Stimulated activated naive CD4-positive, alpha-beta T cell treated with Interleukin-2 at 50 U/mL for 16 hours (primary cell): Measurements from ENCODE around the gene IL34.
"Not testable (repeated sequence)": the region's sequence is repeated elsewhere in the genome, so short reads cannot be mapped to it uniquely, and the experiment has no call there.

ENCODE experiments used
- DNase-seq: peaks from one replicate; lab custom pipeline; 2025; lab: John Stamatoyannopoulos, UW

Gene IL34

DNA sequence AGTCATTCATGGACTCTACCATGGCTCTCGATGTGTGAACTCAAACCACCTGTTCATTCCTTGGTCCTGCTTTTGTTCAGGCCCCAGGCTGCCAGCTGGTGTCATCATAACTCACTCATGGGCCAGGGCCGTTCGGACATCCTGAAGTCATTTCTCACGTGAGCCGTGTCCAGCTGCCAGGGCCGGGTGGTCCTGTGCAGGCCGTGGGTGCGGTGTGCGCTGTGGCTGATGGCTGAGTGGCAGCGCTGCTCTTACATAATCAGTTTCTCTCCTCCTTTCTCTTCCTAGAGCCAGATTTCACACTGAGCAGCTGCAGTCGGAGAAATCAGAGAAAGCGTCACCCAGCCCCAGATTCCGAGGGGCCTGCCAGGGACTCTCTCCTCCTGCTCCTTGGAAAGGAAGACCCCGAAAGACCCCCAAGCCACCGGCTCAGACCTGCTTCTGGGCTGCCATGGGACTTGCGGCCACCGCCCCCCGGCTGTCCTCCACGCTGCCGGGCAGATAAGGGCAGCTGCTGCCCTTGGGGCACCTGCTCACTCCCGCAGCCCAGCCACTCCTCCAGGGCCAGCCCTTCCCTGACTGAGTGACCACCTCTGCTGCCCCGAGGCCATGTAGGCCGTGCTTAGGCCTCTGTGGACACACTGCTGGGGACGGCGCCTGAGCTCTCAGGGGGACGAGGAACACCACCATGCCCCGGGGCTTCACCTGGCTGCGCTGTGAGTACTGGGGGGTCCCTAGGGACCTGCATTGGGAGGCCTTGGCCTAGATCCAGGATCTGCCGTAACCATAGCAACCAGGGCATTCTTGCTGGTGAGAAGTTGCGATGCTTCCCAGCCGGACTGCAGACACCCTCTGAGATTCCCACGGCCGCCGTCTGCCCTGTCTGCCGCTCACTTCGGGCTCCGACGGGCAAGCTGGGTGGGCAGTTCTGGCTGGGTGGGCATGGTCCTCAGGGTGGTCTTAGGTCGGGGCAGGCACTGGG is at the start of gene IL34:
IL34 (plus strand) TSS at position 300 of the 982 bp plus-strand sequence; CDS start at position 689, 389 bp downstream.
- no peak for DNase-seq

DNA sequence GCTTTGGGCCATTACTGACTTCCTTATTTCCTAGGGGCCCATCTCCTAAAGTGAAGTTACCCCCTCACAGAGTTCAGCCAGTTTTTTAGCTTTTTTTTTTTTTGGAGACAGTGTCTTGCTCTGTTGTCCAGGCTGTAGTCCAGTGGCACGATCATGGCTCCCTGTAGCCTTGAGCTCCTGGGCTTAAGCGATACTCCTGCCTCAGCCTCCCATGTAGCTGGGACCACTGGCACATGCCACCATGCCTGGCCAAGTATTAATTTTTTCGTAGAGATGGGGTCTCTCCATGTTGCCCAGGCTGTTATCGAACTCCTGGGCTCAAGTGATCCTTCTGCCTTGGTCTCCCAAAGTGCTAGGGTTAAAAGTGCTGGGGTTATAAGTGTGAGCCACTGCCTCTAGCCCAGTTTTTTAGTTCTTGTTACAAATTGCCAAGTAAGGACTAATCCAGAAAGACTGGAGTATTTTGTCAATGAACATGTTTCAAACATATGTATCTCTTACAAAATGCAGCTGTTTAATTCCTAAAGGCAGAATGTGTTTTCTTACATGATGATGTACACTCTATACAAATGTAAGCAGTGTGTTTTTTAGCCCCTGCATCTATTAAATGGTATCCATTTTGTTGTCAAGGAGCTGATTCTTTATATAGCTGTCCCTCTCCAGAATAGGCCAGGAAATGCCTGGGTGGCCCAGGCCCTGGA is 49.1 kb upstream of the IL34 start:
- DNase-seq = no peak

DNA sequence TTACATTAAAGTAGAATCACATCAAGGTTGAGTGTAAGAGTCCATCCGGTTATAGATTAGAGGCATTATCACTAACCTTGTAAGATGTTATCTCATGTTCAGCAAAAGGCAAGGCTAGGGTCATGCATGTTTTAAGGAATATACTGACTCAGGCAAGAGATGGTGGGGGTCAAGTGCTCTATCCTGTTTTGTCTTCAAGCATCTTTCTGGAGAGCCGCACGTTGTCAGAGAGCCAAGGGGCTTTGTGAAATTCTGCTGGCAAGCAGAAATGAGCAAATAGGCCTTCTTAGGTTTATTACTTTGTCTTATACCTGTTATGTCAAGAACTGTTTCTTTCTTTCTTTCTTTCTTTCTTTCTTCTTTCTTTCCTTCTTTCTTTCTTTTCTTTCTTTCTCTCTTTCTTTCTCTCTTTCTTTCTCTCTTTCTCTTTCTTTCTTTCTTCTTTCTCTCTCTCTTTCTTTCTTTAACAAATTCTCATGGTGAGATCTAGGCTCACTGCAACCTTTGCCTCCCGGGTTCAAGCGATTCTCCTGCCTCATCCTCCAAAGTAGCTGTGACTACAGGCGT is 47.3 kb upstream of the IL34 start:
- DNase-seq = no peak

DNA sequence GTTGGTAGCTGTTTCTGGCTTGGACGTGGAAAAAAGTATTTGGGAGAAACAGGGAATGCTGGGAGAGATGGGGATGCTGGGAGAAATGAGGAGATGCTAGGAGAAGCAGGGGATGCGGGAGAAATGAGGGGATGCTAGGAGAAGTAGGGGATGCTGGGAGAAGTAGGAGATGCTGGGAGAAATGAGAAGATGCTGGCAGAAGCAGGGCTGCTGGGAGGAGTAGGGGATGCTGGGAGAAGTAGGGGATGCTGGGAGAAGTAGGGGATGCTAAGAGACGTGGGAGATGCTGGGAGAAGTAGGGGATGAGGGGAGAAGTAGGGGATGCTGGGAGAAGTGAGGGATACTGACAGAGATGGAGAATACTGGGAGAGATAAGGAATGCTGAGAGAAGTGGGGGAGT is 45.6 kb upstream of the IL34 start:
- no peak for DNase-seq

DNA sequence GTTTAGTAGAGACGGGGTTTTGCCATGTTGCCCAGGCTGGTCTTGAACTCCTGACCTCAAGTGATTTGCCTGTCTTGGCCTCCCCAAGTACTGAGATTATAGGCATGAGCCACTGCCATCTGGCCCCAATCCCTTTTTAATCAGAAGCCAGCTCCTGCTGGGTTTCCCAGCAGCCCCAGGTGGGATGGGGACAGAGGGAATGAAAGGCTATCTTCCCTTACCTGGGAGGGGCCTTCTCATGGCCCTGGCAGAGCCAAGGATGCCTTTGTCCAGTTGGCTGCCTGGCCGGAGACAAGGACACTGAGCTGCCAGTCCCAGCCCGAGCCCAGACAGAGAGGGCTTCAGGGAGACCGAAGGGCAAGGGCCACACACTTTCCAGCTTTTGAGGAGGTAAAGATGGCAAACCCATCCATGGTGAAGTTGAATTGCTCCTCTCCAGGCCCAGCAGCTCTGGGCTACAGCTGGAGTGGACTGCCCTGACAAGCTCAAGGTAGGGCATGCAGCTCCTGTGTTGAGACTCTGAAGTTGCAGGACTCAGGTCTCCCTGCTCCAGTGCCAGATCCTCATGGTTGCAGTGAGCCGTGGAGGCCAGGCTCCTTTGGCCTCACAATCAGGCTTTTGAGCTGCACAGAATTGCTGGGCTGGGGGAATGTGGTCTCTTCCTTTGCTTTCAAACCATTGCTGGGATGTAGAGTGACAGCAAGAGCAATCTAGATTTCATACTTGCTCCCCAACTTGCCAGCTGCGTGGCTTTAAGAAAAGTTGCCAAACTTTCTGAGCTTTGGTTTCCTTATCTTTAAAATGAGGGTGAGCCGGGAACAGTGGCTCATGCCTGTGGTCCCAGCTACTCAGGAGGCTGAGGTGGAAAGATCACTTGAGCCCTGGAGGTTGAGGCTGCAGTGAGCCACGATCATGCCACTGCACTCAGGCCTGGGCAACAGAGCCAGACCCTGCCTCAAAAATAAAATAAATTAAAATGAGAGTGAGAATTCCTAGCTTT is 44.5 kb upstream of the IL34 start:
- no peak for DNase-seq

DNA sequence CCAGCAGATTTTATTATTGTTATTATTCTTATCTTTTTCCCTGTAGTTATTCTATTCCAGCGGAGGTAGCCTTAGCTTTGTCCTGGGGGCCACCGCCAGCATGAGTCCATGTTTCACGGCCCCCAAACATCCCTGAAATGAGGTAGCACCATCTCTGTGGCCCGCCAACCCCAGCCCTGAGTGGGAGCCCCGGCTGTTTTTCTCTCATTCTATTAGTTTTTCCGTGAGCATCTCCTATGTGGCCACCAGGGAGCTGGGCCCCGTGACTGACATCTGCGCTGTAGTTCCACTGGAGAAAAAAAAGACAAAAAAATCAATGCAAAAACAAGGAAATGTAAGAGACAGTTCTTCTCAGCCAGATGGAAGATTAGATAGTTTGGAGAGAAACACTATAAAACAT is 43.5 kb upstream of the IL34 start:
- DNase-seq = no peak

DNA sequence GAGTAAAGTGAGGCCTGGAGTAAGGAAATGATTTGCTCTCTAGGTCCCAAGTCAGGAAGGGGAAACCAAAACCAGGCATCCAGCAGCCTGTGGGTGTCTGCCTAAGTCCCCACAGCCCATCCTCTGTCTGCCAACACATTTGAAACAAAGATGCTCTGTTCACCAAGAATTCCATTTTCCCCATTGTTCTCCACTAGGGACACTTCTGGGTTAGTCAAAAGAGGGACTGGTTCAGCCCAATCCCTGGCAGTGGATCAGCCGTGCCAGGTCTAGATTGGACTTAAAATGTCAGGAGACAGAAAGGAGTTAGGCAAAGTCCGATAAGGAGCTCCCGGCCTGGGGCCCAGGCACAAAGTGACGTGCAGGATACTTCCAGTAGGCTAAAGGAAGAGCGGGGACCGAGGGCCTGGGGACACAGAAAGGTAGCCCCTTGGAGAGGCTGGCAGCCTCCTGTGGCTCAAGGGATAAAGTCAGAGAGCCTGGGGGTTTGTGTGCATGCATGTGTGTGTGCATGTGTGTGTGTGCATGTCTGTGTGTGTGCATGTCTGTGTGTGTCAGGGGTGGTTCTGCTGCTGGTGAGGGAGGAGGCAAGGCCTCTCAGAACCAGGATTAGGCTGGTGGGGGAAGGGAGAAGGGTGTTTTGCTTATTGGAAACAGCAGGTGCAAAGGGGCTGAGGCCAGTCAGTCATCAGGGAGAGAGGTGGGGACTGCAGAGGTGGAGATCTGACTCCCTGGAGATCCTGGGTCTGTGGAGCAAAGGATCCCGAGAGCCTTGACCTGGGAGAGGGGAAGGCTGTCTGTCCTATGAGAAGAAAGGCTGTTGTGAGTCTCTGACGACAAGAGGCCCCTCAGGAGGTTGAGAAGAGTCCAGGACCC is 41.7 kb upstream of the IL34 start:
- no peak for DNase-seq

DNA sequence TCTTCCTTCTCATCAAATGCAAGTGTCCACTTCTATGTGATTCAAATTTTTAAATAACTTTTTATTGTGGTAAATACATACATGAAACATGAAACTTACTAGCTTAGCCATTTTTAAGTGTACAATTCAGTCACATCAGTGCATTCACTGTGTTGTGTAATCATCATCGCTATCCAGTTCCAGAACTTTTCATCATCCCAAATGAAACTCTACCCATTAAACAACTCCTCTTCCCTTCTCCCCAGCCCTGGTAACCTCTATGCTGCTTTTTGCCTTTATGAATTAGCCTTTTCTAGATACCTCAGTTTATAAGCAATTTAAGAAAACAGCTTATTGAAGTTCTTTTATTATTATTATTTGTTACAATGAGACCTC is 41.1 kb upstream of the IL34 start:
- DNase-seq = no peak

DNA sequence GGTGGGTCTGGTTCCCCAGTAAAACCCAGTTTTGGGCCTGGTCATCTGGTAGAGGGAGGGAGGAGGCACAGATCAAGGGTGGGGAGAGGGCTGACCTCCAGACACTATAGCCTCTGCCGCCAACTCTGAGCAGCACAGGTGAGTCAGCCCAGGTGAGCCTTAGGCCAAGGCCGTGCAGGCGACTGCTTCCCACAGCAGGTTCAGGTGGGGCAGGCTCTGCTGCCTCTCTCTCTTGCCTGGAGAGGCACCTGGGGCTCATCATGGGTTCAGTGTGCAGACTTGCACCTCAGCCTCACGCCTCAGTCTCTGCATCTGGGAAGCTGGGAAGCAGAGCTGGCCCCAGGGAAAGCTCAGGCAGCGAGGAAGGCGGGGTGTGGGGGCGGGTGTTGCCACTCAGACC is 37.8 kb upstream of the IL34 start:
- no peak for DNase-seq

DNA sequence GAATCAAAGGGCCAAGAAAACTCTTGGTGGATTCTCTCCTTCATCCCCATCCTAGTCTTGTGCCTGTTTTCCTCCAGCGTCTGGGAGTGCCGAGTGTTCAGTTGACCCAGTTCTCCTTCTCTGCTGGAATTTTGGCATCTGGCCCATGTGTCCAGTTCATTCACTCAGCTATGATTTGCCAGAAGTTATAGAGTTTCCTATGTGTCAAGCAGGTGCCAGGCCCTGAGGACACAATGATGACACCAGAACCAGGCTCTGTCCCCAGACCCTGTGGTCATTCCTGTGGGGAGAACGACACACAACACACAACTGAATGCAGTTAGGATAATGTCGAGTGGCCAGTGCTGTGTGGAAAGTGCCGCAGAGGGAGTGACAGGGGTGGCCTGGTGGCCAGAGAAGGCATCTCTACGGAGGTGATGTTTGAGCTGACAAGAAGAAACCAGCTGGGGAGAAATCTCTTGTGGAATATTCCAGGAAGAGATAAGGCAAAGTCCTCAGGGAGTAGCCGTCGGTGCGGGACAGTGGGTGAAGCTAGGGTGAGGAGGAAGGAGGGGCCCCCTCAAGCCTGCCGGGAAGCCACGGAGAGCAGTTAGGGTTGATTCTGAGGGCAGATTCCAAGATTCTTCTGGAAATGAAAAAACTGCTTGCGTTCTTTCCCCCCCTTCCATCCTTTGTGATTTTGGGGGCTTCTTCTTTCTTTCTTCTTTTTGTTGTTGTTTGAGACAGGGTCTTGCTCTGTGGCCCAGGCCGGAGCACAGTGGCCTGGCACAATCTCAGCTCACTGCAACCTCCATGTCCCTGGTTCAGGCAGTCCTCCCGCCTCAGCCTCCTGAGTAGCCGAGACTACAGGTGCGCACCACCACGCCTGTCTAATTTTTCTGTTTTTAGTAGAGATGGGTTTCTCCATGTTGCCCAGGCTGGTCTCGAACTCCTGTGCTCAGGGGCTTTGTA is 35.8 kb upstream of the IL34 start:
- no peak for DNase-seq

DNA sequence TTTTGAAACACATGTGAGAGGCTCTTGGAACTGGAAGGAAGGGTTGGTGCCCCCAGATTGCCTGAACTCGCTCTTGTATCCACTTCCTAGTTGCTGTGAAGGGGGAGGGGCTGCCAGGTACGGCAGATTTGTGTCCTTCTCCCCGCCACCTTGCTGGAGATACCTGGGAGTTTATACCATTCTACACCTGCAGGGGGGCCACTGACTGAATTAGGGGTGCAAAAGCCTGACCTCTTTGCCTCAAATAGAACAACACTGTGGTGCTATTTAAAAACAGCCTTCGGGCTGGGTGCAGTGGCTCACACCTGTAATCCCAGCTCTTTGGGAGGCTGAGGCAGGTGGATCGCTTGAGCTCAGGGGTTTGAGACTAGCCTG is 35.1 kb upstream of the IL34 start:
- DNase-seq = no peak

DNA sequence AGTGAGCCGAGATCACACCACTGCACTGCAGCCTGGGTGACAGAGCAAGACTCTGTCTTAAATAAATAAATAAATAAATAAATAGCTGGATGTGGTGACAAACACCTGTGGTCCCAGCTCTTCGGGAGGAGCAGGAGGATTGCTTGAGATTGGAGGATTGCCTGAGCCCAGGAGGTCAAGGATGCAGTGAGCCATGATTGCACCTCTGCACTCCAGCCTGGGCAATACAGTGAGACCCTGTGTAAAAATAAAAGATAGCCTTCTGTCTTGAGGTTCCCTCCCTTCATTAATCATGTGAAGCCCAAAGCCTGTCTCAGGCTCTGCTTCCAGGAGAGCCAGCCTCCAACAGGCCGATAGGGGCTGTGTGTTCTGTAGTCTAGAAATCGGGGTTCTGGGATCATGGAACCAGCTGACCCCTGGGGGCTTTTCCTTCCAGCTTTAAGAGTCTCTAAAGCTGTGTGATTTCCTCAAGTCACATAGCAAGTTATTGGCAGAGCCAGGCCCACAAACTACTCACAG is 34.5 kb upstream of the IL34 start:
- DNase-seq = no peak

DNA sequence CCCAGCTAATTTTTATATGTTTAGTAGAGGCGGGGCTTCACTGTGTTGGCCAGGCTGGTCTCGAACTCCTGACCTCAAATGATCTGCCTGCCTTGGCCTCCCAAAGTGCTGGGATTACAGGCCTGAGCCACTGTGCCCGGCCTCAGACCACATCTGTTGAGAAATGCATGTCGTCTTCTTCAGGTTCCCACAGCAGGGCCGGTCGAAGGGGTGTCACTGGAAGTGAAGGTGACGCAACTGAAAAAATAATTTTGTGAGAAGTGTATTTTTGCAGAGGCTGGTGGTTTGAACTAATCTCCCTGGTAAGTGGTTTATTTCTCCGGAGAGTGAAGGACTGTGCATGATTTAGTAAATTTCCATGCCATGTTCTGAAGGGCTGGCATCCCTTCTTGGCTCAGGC is 33.4 kb upstream of the IL34 start:
- DNase-seq = no peak

DNA sequence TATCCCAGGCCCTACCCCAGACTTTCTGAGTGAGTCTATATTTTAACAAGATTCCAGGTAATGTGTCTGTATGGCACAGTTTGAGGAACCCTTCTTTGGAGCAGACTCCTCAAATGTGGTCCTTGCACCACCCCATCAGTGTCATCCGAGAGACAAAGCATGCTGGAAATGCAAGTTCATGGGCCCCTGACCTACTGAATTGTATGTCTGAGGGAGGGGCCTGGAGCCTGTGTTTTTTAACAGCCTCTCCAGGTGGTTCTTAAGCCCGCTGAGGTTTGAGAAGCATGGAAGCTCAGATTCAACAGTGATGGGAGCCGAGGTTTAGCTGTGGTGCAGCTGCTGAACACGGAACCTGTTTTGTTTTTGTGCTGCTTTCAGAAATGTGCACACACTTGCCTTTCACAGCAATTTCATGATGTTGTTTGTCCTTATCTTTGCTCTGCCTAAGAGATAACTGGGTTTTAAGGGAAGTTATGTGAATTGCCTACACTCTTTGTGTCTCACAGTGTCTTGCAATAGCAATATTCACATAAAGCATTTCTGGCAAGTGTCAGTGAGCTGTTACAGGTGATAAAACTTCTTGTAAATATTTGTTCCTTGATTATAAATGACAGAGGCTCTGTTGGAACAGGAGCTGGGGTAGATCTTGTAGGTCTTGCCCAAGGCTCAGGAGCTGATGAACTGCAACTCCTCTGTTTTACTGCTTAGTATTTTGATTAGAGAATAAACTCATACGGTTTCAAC is 32.0 kb upstream of the IL34 start:
- no peak for DNase-seq

DNA sequence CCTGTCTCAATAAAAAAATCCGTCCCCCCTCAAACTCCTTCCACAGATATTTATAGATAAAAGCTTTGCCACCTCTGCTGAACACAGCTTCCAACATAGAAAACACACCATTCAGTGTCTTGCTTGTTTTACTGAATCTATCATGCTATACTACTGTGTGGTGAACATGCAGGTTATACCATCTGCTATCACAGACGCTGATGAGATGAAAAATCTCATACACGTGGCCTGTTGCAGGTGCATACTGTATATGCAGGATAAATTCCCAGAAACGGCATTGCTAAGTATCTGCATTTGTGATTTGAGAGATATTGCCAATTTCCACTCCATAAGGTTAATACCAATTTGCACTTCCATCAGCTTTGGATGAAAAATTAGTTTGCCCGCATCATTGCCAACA is 30.4 kb upstream of the IL34 start:
- DNase-seq = no peak

DNA sequence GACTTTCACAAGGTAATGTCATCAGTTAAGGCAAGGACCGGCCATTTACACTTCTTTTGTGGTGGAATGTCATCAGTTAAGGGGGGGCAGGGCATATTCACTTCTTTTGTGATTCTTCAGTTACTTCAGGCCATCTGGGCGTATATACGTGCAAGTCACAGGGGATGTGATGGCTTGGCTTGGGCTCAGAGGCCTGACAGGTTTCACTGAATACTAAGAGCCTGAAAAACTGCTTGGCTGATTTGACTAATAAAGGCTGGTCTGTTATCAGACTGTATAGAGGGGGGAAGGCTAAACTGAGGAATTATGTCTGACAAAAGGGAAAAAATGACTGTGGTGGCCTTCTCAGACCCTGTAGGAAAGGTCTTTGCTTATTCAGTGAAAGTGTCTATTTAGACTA is 24.5 kb upstream of the IL34 start:
- not testable (repeated sequence) for DNase-seq

DNA sequence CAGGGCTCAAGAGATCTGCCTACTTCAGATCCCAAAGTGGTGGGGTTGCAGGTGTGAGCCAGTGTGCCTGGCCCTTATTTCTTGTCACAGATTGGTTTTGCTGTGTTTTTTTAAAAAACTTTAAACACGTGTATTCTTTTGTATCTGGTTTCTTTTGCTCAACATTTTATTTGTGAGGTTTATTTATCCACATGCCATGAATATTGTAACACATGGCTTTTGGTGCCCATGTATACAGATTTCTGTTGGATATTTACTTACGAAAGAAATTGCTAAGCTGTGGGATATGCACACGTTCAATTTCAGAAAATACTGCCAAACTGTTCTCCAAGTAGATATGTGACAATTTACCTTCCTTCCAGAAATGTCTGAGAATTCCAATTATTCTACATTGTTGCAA is 18.7 kb upstream of the IL34 start:
- no peak for DNase-seq

DNA sequence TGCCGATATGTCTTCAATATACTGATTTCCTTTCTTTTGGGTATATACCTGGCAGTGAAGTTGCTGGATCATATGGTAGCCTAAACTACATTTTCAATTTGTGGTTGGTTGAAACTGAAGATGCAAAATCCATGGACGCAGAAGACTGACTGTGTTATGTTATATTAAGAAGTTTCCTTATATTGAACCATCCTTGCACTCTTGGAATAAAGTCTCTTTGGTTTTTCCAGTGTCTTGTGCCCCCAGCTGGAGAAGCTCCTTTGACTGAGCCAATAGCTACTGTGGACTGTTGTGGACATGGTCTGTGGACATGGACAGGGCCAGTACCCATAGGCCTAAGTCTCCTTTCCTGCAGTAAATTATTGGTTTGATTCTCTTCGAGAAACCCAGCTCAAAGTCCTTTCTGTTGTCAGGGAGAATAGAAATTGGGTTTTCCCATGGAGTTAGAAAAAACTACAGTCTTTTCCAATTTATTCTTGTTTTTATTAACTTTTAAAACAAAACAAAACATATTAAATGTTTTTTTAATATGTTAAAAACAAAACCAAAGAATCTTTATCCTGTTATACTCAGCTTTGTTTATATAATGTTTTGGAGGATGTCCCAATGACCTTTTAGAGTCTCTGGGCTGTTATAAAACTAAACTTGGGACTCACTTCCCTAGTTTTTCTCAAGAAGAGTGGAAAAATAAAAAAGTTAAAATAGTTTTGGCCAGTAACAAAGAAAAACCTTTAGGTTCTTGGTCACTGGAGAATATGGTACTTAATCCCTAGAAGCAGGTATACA is 15.2 kb upstream of the IL34 start:
- no peak for DNase-seq
